GM23338 (cell line): ENCODE measurements around the gene ITGB7. TPM values are rescaled to one million over a fixed set of nuclear protein-coding genes. Genes with fewer than 3 reads are reported as not detected.
A peak's percentile ranks its signal among the peaks of the same experiment; 100 is the strongest.

ENCODE experiments used
- ATAC-seq: fragments of 200-7000 bp; cut with Tn5 transposase; 3 replicates; pipeline ENCODE4 v1.9.1; 2020
- DNase-seq: peaks from one replicate; pipeline ENCODE4 v3.0.0-alpha.2; 2015; ENCODE audit warnings: low spot score
- H2AFZ ChIP-seq: fragments of 200-600 bp; sonication (generic); 2 replicates; pipeline ENCODE4 v1.8.0; 2016; ENCODE audit warnings: antibody characterized with exemption, mild to moderate bottlenecking, moderate library complexity
- H3F3A ChIP-seq: fragments of 200-600 bp; sonication (generic); replicated peaks from 2 replicates; pipeline ENCODE4 v1.8.0; 2017; ENCODE audit warnings: antibody characterized with exemption, mixed run types, low read depth
- H3K27ac ChIP-seq: fragments of 200-600 bp; sonication (generic); 2 replicates; pipeline ENCODE4 v1.6.1; 2016; ENCODE audit warnings: low read depth
- H3K27me3 ChIP-seq: fragments of 200-600 bp; sonication (generic); 2 replicates; pipeline ENCODE4 v1.8.0; 2016; ENCODE audit warnings: mild to moderate bottlenecking, mixed run types, moderate library complexity; ENCODE audit not compliant: insufficient read depth
- H3K36me3 ChIP-seq: fragments of 200-600 bp; sonication (generic); 2 replicates; pipeline ENCODE4 v1.8.0; 2016; ENCODE audit warnings: mild to moderate bottlenecking; ENCODE audit not compliant: insufficient read depth
- H3K4me1 ChIP-seq: fragments of 200-600 bp; sonication (generic); 2 replicates; pipeline ENCODE4 v1.8.0; 2016; ENCODE audit warnings: mild to moderate bottlenecking, moderate library complexity; ENCODE audit not compliant: insufficient read depth
- H3K4me2 ChIP-seq: fragments of 200-600 bp; sonication (generic); 2 replicates; pipeline ENCODE4 v1.7.1; 2017; ENCODE audit warnings: mixed run types
- H3K4me3 ChIP-seq: fragments of 200-600 bp; sonication (generic); 2 replicates; pipeline ENCODE4 v1.6.1; 2016; ENCODE audit warnings: mixed run types
- H3K79me2 ChIP-seq: fragments of 200-600 bp; sonication (generic); replicated peaks from 2 replicates; pipeline ENCODE4 v1.8.0; 2017; ENCODE audit warnings: mild to moderate bottlenecking; ENCODE audit not compliant: insufficient read depth
- H3K9me2 ChIP-seq: fragments of 200-600 bp; sonication (generic); 2 replicates; pipeline ENCODE4 v1.8.0; 2017; ENCODE audit not compliant: insufficient read depth
- H4K20me1 ChIP-seq: fragments of 200-600 bp; sonication (generic); replicated peaks from 2 replicates; pipeline ENCODE4 v1.8.0; 2017; ENCODE audit warnings: mild to moderate bottlenecking; ENCODE audit not compliant: insufficient read depth
- H3K27ac Mint-ChIP-seq: 2 replicates; pipeline ENCODE4 v1.8.0; 2020; ENCODE audit warnings: inconsistent platforms, mild to moderate bottlenecking, moderate library complexity, mixed read lengths
- H3K27me3 Mint-ChIP-seq: 3 replicates; pipeline ENCODE4 v1.8.0; 2022; ENCODE audit warnings: low read depth, mild to moderate bottlenecking, moderate library complexity, mixed read lengths, inconsistent platforms; ENCODE audit not compliant: insufficient read depth, poor library complexity
- H3K36me3 Mint-ChIP-seq: 3 replicates; pipeline ENCODE4 v1.8.0; 2021; ENCODE audit warnings: low read depth, mild to moderate bottlenecking, inconsistent platforms, moderate library complexity, mixed read lengths
- H3K4me1 Mint-ChIP-seq: 3 replicates; pipeline ENCODE4 v1.8.0; 2020; ENCODE audit warnings: mild to moderate bottlenecking, inconsistent platforms, mixed read lengths
- H3K4me3 Mint-ChIP-seq: 3 replicates; pipeline ENCODE4 v1.8.0; 2021; ENCODE audit warnings: moderate library complexity, mild to moderate bottlenecking, inconsistent platforms, mixed read lengths
- H3K9me3 Mint-ChIP-seq: 3 replicates; pipeline ENCODE4 v1.8.0; 2020; ENCODE audit warnings: moderate library complexity, mild to moderate bottlenecking, inconsistent platforms, mixed read lengths
- CREB1 ChIP-seq: fragments of 250-450 bp; sonication (Bioruptor Pico); IDR thresholded peaks from 2 replicates; pipeline ENCODE4 v1.5.0; 2020; ENCODE audit warnings: low read depth, mild to moderate bottlenecking, moderate library complexity
- CTCF ChIP-seq, 2 experiments: fragments of 200-600 bp in 1 of 2; sonication (generic) in 1 of 2; conservative IDR thresholded peaks; 2 replicates each; pipeline versions ENCODE4 v1.5.1 to v1.6.1; 2016 to 2017; ENCODE audit warnings: antibody characterized with exemption in 2 of 2, low read depth in 2 of 2, mild to moderate bottlenecking in 2 of 2, moderate library complexity in 1 of 2
- ETS1 ChIP-seq: IDR thresholded peaks from 2 replicates; pipeline ENCODE4 v1.6.1; 2016; ENCODE audit warnings: antibody characterized with exemption
- EZH2 ChIP-seq: fragments of 200-600 bp; sonication (generic); IDR thresholded peaks from one replicate; pipeline ENCODE4 v1.8.0; 2017; ENCODE audit warnings: antibody characterized with exemption, mild to moderate bottlenecking, low read depth; ENCODE audit not compliant: unreplicated experiment
- EZH2phosphoT487 ChIP-seq: fragments of 200-600 bp; sonication (generic); IDR thresholded peaks from one replicate; pipeline ENCODE4 v1.8.1; 2018; ENCODE audit warnings: antibody characterized with exemption; ENCODE audit not compliant: unreplicated experiment
- NANOG ChIP-seq: IDR thresholded peaks from 2 replicates; pipeline ENCODE4 v1.6.1; 2016; ENCODE audit warnings: antibody characterized with exemption, borderline replicate concordance
- POLR2AphosphoS5 ChIP-seq: IDR thresholded peaks from 2 replicates; pipeline ENCODE4 v1.6.1; 2016; ENCODE audit warnings: antibody characterized with exemption, low read depth
- ZNF114 ChIP-seq: fragments of 250-450 bp; sonication (Bioruptor Pico); IDR thresholded peaks from 2 replicates; pipeline ENCODE4 v1.5.0; 2020; ENCODE audit warnings: mild to moderate bottlenecking, moderate library complexity
- ZNF331 ChIP-seq: fragments of 250-450 bp; sonication (Bioruptor Pico); IDR thresholded peaks from 2 replicates; pipeline ENCODE4 v1.5.0; 2020; ENCODE audit warnings: low read depth, mild to moderate bottlenecking, moderate library complexity
- ZNF462 ChIP-seq: fragments of 250-450 bp; sonication (Bioruptor Pico); IDR thresholded peaks from 2 replicates; pipeline ENCODE4 v1.5.0; 2020; ENCODE audit warnings: mild to moderate bottlenecking, moderate library complexity
- long read RNA-seq: library from polyadenylated mRNA; unstranded; transcript quantifications from one replicate; pipeline ENCODE4 v2.0.0, GENCODE V29; 2020; ENCODE audit not compliant: unreplicated experiment
- polyA plus RNA-seq: library from polyadenylated mRNA; unstranded; fragments of >200 nt; fragmentation: Nextera tagmentation; extraction: Ambion mirVana; gene quantifications from 2 replicates; pipeline ENCODE4 v1.2.1, GENCODE V29; 2016
- total RNA-seq: library from RNA; depleted of rRNA; stranded (reverse); fragments of >200 nt; shearing (Covaris generic); gene quantifications from 2 replicates; pipeline ENCODE4 v1.2.3, GENCODE V29; 2014; rRNA removed

Gene ITGB7
- 0.39 TPM in 1 of 2 replicates, not detected in the other for total RNA-seq
- polyA plus RNA-seq = 0.32 and 0.43 TPM in 2 replicates
- long read RNA-seq, partial matches to known transcripts = 1 of 1 reads
- long read RNA-seq, other reads (novel, unspliced or antisense) = 0 of 1 reads

GRCh38 chr12:53207042-53207441 is at the start of gene ITGB7:
TSS of gene ITGB7 (minus strand) at chr12:53207251. CDS start at chr12:53200443, 6,808 bp downstream.
- Histone ChIP-seq H3F3A (peaks cover 7% of the 10 kb centered on the region; the same call in 1 of the 2 replicates), H3K27ac (no peak within 1 kb of the TSS), H2AFZ (no peak within 1 kb of the TSS), H3K4me1 (no peaks in the 10 kb centered on the region; the same call in 1 of the 2 replicates), H3K36me3 (peaks cover 8% of the 10 kb centered on the region), H3K9me2 (no peaks in the 10 kb centered on the region), H3K4me2 (no peak within 1 kb of the TSS), H3K4me3 (no peak within 1 kb of the TSS), H4K20me1 (peaks cover 2% of the 10 kb centered on the region), H3K27me3 (0 out of 2 replicates have a peak, but pooled peaks cover 3% of the 10 kb centered on the region), H3K79me2 (no peaks in the 10 kb centered on the region; the same call in 1 of the 2 replicates)
- TF ChIP-seq ZNF114 (CRISPR knock-in tag) (no peak), ZNF331 (CRISPR knock-in tag) (no peak), POLR2AphosphoS5 (no peak), EZH2 (no peak), EZH2phosphoT487 (no peak), CTCF (conservative IDR thresholded peaks at IDR 0.05; ENCODE audit: low read depth in 2 of 2) (no peak), CREB1 (CRISPR knock-in tag) (no peak), ETS1 (no peak), NANOG (no peak), ZNF462 (CRISPR knock-in tag) (no peak)
- H3K36me3 Mint-ChIP-seq = peaks cover 26% of the 10 kb centered on the region
- DNase-seq (peak; percentile 11), ATAC-seq (peak; percentile 37)
- H3K4me3 Mint-ChIP-seq = no peak within 1 kb of the TSS; the same call in 2 of the 3 replicates
- H3K27ac Mint-ChIP-seq = no peak within 1 kb of the TSS
- H3K9me3 Mint-ChIP-seq = no peaks in the 10 kb centered on the region; the same call in 2 of the 3 replicates
- H3K4me1 Mint-ChIP-seq = peaks cover 19% of the 10 kb centered on the region
- peaks cover 19% of the 10 kb centered on the region for H3K27me3 Mint-ChIP-seq
